IMR-90 (cell line): ENCODE results near the gene ECI2. TPM values are rescaled to one million over a fixed set of nuclear protein-coding genes. Genes with fewer than 3 reads are reported as not detected.

Experiments
- ATAC-seq: fragments of 200-7000 bp; cut with Tn5 transposase; 2 replicates; pipeline ENCODE4 v1.9.1; 2020; ENCODE audit warnings: low read depth, mild to moderate bottlenecking, moderate library complexity
- BruUV-seq: library from RNA; stranded (reverse); fragments of 400-500 nt; replicated peaks from 2 replicates; lab custom pipeline; 2021; lab: Mats Ljungman, UMichigan
- CTCF ChIA-PET: fragments of 300-600 bp; formaldehyde crosslinking; extraction: SDS; loops from one replicate; lab custom pipeline; 2021; ENCODE audit warnings: antibody characterized with exemption; lab: Yijun Ruan, JAX
- POLR2A ChIA-PET: fragments of 300-600 bp; sonication (Branson Sonifier 250); formaldehyde crosslinking; loops from one replicate; lab custom pipeline; 2022; ENCODE audit warnings: antibody characterized with exemption; ENCODE audit not compliant: unreplicated experiment; lab: Charles Lee
- DNase-seq: peaks from one replicate; pipeline ENCODE4 v3.0.0; 2013
- H2AFZ ChIP-seq: replicated peaks from 2 replicates; pipeline ENCODE3; 2013; ENCODE audit warnings: low read length, mild to moderate bottlenecking; ENCODE audit not compliant: poor library complexity
- H2AK5ac ChIP-seq: 2 replicates; pipeline ENCODE4 v1.6.1; 2013; ENCODE audit warnings: low read depth, low read length, inconsistent platforms
- H2AK9ac ChIP-seq: replicated peaks from 2 replicates; pipeline ENCODE3; 2013; ENCODE audit warnings: mild to moderate bottlenecking, low read depth, low read length, moderate library complexity; ENCODE audit not compliant: poor library complexity
- H2BK120ac ChIP-seq: 2 replicates; pipeline ENCODE4 v1.6.1; 2013; ENCODE audit warnings: low read depth, low read length, inconsistent platforms
- H2BK15ac ChIP-seq: 3 replicates; pipeline ENCODE4 v1.6.1; 2013; ENCODE audit warnings: low read depth, low read length, inconsistent platforms
- H2BK20ac ChIP-seq: 2 replicates; pipeline ENCODE4 v1.6.1; 2013; ENCODE audit warnings: low read depth, mild to moderate bottlenecking, inconsistent platforms, low read length, moderate library complexity
- H2BK5ac ChIP-seq: 2 replicates; pipeline ENCODE4 v1.6.1; 2013; ENCODE audit warnings: mild to moderate bottlenecking, low read depth, low read length, inconsistent platforms; ENCODE audit not compliant: poor library complexity, severe bottlenecking
- H3K14ac ChIP-seq: replicated peaks from 2 replicates; pipeline ENCODE4 v1.6.1; 2013; ENCODE audit warnings: low read depth, low read length, inconsistent platforms
- H3K18ac ChIP-seq: 2 replicates; pipeline ENCODE4 v1.6.1; 2013; ENCODE audit warnings: low read depth, low read length, control low read depth
- H3K23ac ChIP-seq: 2 replicates; pipeline ENCODE4 v1.6.1; 2013; ENCODE audit warnings: low read depth, low read length, inconsistent platforms
- H3K27ac ChIP-seq: 2 replicates; pipeline ENCODE4 v1.5.1; 2013; ENCODE audit warnings: mild to moderate bottlenecking, control low read depth, low read length; ENCODE audit not compliant: insufficient read depth
- H3K27me3 ChIP-seq: 2 replicates; pipeline ENCODE4 v1.6.1; 2013; ENCODE audit warnings: low read length; ENCODE audit not compliant: control insufficient read depth, insufficient read depth
- H3K36me3 ChIP-seq: 2 replicates; pipeline ENCODE4 v1.6.1; 2013; ENCODE audit warnings: low read length, mixed read lengths; ENCODE audit not compliant: control insufficient read depth, insufficient read depth
- H3K4ac ChIP-seq: 2 replicates; pipeline ENCODE4 v1.6.1; 2013; ENCODE audit warnings: low read depth, low read length, inconsistent platforms
- H3K4me1 ChIP-seq: 2 replicates; pipeline ENCODE4 v1.6.1; 2013; ENCODE audit warnings: low read length, mixed read lengths; ENCODE audit not compliant: control insufficient read depth, insufficient read depth
- H3K4me2 ChIP-seq: 2 replicates; pipeline ENCODE4 v1.6.1; 2013; ENCODE audit warnings: low read depth, mild to moderate bottlenecking, control low read depth, low read length, moderate library complexity
- H3K4me3 ChIP-seq: 2 replicates; pipeline ENCODE4 v1.5.1; 2013; ENCODE audit warnings: low read depth, mild to moderate bottlenecking, control low read depth, low read length, moderate library complexity; ENCODE audit not compliant: insufficient read depth
- H3K56ac ChIP-seq: 2 replicates; pipeline ENCODE4 v1.6.1; 2013; ENCODE audit warnings: low read length, inconsistent platforms; ENCODE audit not compliant: insufficient read depth; ENCODE audit errors: extremely low read depth
- H3K79me1 ChIP-seq, 2 experiments: 2 replicates each; pipeline ENCODE4 v1.6.1; 2013; ENCODE audit warnings: low read length in 2 of 2, inconsistent platforms in 1 of 2, low read depth in 1 of 2
- H3K9ac ChIP-seq: 2 replicates; pipeline ENCODE4 v1.6.1; 2013; ENCODE audit warnings: low read depth, low read length, control low read depth
- H3K9me1 ChIP-seq: 2 replicates; pipeline ENCODE4 v1.6.1; 2013; ENCODE audit warnings: low read length, inconsistent platforms; ENCODE audit not compliant: insufficient read depth
- H3K9me3 ChIP-seq: 2 replicates; pipeline ENCODE4 v1.6.1; 2013; ENCODE audit warnings: low read length; ENCODE audit not compliant: control insufficient read depth, insufficient read depth
- H4K20me1 ChIP-seq: 2 replicates; pipeline ENCODE4 v1.6.1; 2013; ENCODE audit warnings: low read length, inconsistent platforms; ENCODE audit not compliant: insufficient read depth
- H4K5ac ChIP-seq: 2 replicates; pipeline ENCODE4 v1.6.1; 2013; ENCODE audit warnings: mild to moderate bottlenecking, low read depth, low read length, control low read depth
- H4K8ac ChIP-seq, 2 experiments: 2 replicates each; pipeline ENCODE4 v1.6.1; 2013; ENCODE audit warnings: low read depth in 2 of 2, low read length in 2 of 2, control low read depth in 1 of 2, inconsistent platforms in 1 of 2
- H4K91ac ChIP-seq: 2 replicates; pipeline ENCODE4 v1.6.1; 2013; ENCODE audit warnings: low read depth, low read length, inconsistent platforms; ENCODE audit not compliant: insufficient read depth
- BHLHE40 ChIP-seq: fragments of 150-350 bp; IDR thresholded peaks from 2 replicates; pipeline ENCODE4 v1.6.1; 2016; ENCODE audit warnings: mild to moderate bottlenecking, low read depth, low read length
- CHD1 ChIP-seq: IDR thresholded peaks from 2 replicates; pipeline ENCODE4 v1.6.1; 2012; ENCODE audit warnings: low read depth, low read length, improper control_type of control experiment
- FOS ChIP-seq: fragments of 150-350 bp; IDR thresholded peaks from 2 replicates; pipeline ENCODE4 v1.6.1; 2016; ENCODE audit warnings: low read depth, low read length
- MAFK ChIP-seq: IDR thresholded peaks from 2 replicates; pipeline ENCODE4 v1.6.1; 2012; ENCODE audit warnings: low read depth, low read length, improper control_type of control experiment
- MAZ ChIP-seq: IDR thresholded peaks from 2 replicates; pipeline ENCODE4 v1.6.1; 2012; ENCODE audit warnings: low read depth, mild to moderate bottlenecking, low read length, improper control_type of control experiment, moderate library complexity, borderline replicate concordance
- POLR2A ChIP-seq: IDR thresholded peaks from 2 replicates; pipeline ENCODE4 v1.6.1; 2012; ENCODE audit warnings: mild to moderate bottlenecking, low read depth, low read length
- RCOR1 ChIP-seq: IDR thresholded peaks from 2 replicates; pipeline ENCODE4 v1.6.1; 2012; ENCODE audit warnings: mild to moderate bottlenecking, low read length, improper control_type of control experiment; ENCODE audit not compliant: insufficient replicate concordance
- SMC3 ChIP-seq: fragments of 150-350 bp; IDR thresholded peaks from 2 replicates; pipeline ENCODE4 v1.6.1; 2016; ENCODE audit warnings: low read depth, mild to moderate bottlenecking, antibody characterized with exemption, low read length, moderate library complexity
- USF2 ChIP-seq: fragments of 150-350 bp; IDR thresholded peaks from 2 replicates; pipeline ENCODE4 v1.6.1; 2017; ENCODE audit warnings: mild to moderate bottlenecking, antibody characterized with exemption, low read length, low read depth
- WGBS, 2 experiments: methylation state at CpG; one replicate each; pipeline versions ENCODE4 v1.1.5 to v1.1.7; 2013; ENCODE audit warnings: missing lambda C conversion rate in 2 of 2; ENCODE audit not compliant: insufficient read length in 1 of 2; ENCODE audit errors: extremely low coverage in 2 of 2; 5-methylcytosine and 5-hydroxymethylcytosine counted together
- dilution Hi-C: fragments of 300-500 bp; cut with HindIII; formaldehyde crosslinking; loops from one replicate; pipeline ENCODE4 v1.14.3; 2018; ENCODE audit warnings: low sequenced_read_pairs; ENCODE audit not compliant: unreplicated experiment
- in situ Hi-C: fragments of 300-500 bp; cut with MboI; formaldehyde crosslinking; loops from 3 replicates; pipeline ENCODE4 v1.14.3; 2019; ENCODE audit warnings: low sequenced_read_pairs, inconsistent platforms, mixed read lengths
- intact Hi-C: fragments of 100-400 bp; cut with micrococcal nuclease; formaldehyde crosslinking; loops from 2 replicates; pipeline ENCODE4 v1.10.0; 2022
- polyA plus RNA-seq, 3 experiments: library from polyadenylated mRNA; depleted of rRNA; stranded (reverse); fragments of >200 nt; gene quantifications; 2 replicates each; pipeline ENCODE4 v1.2.3, GENCODE V29; 2012; ENCODE audit warnings: low replicate concordance in 1 of 3
- total RNA-seq: library from RNA; depleted of rRNA; stranded (reverse); fragments of >200 nt; gene quantifications from 2 replicates; pipeline ENCODE4 v1.2.3, GENCODE V29; 2012

The ECI2 gene
- total and polyA plus RNA-seq, 2 of the 4 experiments (the other 2 are of a cell fraction): 64.1 to 152 TPM

- Histone ChIP-seq H2AFZ (no peak overlapping the region), H2BK120ac (no peak overlapping the region), H4K5ac (no peak overlapping the region), H3K4me2 (no peak overlapping the region), H3K56ac (no peak overlapping the region), H4K20me1 (no peaks in the 10 kb centered on the region; the same call in 1 of the 2 replicates), H4K91ac (no peak overlapping the region), H3K23ac (no peak overlapping the region), H3K9ac (no peak overlapping the region), H2BK15ac (no peak overlapping the region), H3K14ac (no peak overlapping the region), H3K27ac (no peak overlapping the region), H3K4me1 (no peaks in the 10 kb centered on the region), H3K18ac (no peak overlapping the region), H4K8ac (no peak overlapping the region), H3K4me3 (no peak overlapping the region), H2AK9ac (no peak overlapping the region), H3K9me3 (peaks cover 8% of the 10 kb centered on the region), H2AK5ac (no peak overlapping the region), H3K27me3 (peaks cover 15% of the 10 kb centered on the region), H3K9me1 (peaks cover 3% of the 10 kb centered on the region; the same call in 1 of the 2 replicates), H3K36me3 (no peaks in the 10 kb centered on the region), H2BK20ac (no peak overlapping the region), H3K79me1 (no peaks in the 10 kb centered on the region), H2BK5ac (no peak overlapping the region), H3K4ac (no peak overlapping the region)
- DNase-seq (no peak), ATAC-seq (no peak)
- ChIA-PET POLR2A (no interaction called here), CTCF (no interaction called here)
- in situ Hi-C loops (no loop called here), intact Hi-C loops (loop anchor here (5.0 kb wide), 1 partner anchor 41 kb away; no protein-coding TSS in a partner anchor), dilution Hi-C loops (no loop called here)
- 62% methylated on average over 2 of the region's 9 CpGs; no CpG with 5 or more reads in 1 of the 2 experiments for WGBS, 2 experiments
- BruUV-seq: no TSS peak
- no peak for TF ChIP-seq SMC3
- TF ChIP-seq MAZ: no peak
- no peak for TF ChIP-seq CHD1
- no peak for TF ChIP-seq MAFK
- no peak for TF ChIP-seq BHLHE40
- TF ChIP-seq RCOR1: no peak
- TF ChIP-seq FOS: no peak
- no peak for TF ChIP-seq POLR2A
- TF ChIP-seq USF2: no peak
Observed at GRCh38 chr6:4108561-4109093, 26.7 kb downstream of the ECI2 start.
